Stimulated activated CD8-positive, alpha-beta memory T cell treated with anti-CD3 and anti-CD28 coated beads, Interleukin-7, amount 100 ng/mL, for 48 hours (primary cell): ENCODE results near the gene BAD.
"Not testable (repeated sequence)": the region's sequence is repeated elsewhere in the genome, so short reads cannot be mapped to it uniquely, and the experiment has no call there.

Experiments used
- DNase-seq, 2 donors: peaks; one replicate each; pipeline ENCODE4 v3.0.0-alpha.2; 2020; ENCODE audit warnings: low read depth in 1 of 2; ENCODE audit errors: extremely low read depth in 1 of 2

Gene BAD

GRCh38 chr11:64246871-64247728 lies 37.4 kb downstream of the BAD start, which contains the start of gene PPP1R14B:
Gene PPP1R14B (minus strand): TSS chr11:64246943. CDS start chr11:64246673, 270 bp downstream.
- DNase-seq: peak in 1 of 2 donors; percentile 78

DNA sequence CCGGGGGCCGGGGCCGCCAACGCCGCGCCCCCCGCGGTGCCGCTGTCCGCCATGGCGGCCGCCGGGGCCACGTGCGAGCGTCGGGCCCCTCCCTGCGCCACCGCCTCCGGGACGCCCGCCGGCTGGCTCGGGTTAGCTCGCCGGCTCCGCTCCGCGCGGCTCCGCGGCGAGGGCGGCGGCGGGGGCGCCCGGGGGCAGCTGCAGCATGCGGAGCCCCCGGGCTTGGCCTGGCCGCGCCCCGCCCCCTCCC lies 37.9 kb downstream of the BAD start:
- not testable (repeated sequence) for DNase-seq

GRCh38 chr11:64245797-64246620 lies 38.5 kb downstream of the BAD start:
- peak in 1 of 2 donors; percentile 78 for DNase-seq

DNA sequence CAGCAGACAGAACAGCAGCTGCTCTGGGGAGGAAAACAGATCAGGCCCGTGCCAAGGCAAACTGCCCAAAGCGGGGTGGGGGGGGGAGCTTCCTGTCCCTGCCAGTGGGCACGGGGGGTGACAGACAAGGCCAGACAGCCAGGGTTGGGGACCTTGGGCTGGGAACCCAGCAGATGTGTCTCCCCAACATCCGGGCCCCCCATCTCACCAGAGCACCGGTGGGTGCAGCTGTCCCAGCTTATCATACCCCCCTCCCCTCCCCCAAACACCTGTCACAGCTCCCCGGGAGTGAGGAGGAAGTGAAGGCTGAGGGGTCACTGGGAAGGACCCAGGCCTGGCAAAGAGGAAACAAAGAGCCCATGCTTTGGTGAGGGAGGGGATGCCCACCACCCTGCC lies 39.1 kb downstream of the BAD start:
- DNase-seq: no peak

DNA sequence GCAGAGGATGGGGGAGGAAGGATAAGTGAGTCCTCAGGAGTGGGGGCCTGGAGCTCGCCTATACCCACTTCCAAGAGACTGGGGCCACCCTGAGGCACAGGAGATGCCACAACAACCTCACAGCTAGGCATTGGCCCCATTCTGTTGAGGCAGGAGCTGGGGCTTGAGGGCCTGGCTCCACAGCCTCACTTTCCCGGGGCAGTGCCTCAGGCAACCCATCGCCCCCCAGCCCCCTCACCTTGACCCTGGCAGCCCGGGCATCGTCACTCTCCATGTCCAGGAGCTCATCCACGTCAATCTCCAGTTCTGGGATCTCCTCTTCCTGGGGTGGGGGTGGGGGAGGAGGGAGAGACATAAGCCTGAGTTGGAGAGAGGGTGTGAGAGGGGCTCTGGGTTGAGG lies 39.5 kb downstream of the BAD start:
- no peak for DNase-seq

DNA sequence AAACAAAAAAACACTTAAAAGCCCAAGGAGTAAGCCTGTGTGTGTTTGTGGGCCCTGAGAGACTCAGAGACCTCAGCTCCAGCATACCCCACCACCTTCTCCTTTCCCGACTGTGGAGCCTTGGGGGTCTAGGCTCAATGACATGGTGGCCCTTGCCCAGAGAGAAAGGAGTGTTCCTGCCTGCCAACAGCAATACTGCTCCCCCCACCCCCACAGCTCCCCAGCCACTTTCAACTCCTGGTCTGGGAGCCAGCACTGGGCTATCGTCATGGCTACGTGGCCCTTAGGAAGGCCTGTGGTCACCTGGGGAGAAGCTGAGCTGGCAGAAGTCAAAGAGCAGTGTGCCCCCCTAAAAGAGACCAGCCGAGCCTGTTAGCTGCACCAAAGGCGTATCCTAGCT lies 40.4 kb downstream of the BAD start:
- DNase-seq: no peak

DNA sequence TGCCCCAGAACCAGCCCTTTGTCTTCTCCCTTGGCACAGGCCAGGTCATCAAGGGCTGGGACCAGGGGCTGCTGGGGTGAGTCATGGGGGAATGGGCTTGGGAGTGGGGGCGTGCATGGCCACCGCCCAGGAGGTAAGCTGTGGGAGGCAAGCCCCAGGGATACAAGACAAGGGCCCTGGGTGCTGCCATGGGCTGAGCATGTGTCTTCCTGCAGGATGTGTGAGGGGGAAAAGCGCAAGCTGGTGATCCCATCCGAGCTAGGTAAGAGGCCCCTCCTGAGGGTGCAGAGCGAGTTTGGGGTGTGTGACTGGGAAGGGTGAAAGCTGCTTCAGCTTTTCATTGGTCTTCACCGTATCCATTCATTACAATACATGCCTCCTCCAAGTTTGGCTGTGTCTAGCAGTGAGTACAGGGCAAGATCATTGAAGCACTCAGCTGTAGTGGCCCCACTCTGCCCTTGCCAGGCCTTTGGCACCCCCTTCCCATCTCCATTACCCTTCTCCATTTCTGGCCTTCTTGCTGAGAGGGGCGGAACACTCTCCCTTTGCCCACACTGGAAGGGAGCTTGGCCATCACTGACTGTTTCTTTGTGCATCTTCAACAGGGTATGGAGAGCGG lies 41.1 kb downstream of the BAD start:
- no peak for DNase-seq

GRCh38 chr11:64241491-64242374 lies 42.7 kb downstream of the BAD start:
- DNase-seq: peak in 1 of 2 donors; percentile 99

DNA sequence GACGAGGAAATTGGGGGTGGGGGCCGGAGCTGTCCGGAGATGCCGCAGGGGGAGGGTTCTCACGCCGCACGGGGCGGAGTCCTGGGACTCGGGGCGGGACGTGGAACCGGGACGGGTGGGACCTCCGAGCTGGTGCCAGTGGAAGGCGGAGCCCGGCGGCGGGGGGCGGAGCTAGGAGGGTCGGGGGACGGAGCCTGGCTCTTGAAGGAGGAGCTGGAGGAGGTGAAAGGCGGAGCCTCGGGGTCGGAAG lies 43.3 kb downstream of the BAD start:
- peak in 1 of 2 donors; percentile 99 for DNase-seq

DNA sequence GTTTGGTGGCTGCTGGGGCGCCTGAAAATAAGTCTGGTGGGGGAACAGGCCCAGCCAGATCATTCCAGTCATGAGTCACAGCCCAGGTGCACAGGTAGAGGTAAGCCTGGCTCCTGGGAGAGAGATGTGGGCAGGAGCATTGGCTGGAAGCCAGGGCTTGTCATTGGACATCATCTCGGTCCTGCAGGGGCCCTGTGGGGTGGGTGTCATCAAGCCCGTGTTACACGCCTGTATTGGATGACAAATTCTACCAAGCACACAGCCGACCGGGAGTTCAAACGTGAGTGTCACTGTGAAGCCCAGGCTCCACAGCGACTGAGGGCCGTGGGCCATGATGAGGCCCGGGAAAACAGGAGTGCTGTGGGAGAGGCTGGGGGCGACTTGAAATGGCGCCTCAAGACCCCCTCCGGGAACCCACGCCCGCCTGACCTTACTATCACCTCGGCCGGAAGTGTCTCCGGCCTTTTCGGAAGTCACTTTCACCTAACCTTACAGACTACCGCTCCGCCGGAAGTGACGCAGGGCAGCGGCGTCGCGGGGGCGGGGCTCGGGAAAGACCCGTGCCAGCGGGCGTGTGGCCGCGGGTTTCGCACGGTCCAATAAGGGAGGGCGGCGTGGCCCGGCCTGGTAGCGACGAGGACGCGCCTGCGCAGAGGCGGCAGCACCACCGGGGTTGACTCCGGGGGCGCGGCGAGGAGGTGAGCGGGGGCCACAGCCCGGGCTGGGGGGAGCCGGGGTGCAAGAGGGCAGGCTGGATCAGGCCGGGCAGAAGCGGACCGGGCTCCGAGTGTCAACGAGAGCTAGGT lies 43.8 kb downstream of the BAD start, which contains the start of gene FKBP2:
FKBP2 (plus strand) TSS at position 661 of the 806 bp plus-strand sequence. CDS start 1,293 bp downstream, outside the sequence.
- peak; percentile 94 to 98 for DNase-seq

DNA sequence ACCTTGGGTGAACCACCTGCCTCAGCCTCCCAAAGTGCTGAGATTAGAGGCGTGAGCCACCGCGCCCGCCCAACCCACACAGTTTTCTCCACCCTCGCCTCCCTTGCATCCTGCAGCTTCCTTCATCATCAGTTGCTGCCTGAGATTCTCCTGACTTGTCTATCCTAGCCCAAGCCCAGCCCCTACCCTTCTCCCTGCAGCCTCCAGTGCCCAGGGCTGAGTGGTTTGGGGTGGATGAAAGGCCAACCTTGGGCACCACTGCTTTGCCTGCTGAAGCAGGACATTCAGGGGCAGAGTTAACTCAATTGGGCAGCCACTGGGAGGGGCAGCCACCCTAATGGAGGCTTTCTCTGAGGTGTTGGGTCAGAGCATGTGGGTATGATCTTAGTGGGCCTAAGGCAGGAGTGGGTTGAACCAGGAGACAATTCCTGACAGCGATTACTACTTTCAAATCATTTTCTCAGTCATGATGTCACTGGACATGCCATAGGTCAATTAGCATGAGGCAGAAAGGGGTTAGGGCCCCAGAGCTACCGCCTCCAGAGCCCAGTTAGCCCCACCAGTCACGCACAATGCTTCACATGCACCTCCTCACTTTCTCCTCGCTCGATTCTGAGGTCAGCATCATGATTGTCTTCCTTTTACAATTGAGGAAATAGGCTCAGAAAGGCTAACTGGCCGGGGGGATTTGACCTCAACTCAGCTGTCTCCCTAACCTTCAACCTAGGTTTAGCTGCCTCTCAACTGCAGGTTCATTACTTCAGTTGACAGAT lies 44.6 kb downstream of the BAD start:
- DNase-seq: no peak

DNA sequence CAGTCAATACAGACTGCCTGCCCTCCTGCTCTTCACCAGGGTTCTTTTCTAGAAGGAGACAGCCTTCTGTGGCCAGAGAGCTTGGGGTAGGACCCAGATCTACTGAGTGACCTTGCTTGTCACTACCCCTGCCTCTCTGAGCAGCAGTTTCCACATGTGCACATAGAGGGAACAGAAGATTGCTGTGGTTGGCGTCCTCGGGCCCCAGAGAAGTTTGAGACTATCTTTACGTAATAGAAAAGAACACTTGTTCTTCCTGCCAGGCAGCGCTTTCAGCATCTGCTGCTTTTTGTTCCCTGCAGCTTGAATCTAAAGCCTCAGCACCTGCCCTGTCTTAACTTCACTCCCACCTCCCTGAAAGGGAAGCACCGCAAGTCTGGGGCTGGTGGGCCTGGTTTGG lies 45.5 kb downstream of the BAD start:
- no peak for DNase-seq

DNA sequence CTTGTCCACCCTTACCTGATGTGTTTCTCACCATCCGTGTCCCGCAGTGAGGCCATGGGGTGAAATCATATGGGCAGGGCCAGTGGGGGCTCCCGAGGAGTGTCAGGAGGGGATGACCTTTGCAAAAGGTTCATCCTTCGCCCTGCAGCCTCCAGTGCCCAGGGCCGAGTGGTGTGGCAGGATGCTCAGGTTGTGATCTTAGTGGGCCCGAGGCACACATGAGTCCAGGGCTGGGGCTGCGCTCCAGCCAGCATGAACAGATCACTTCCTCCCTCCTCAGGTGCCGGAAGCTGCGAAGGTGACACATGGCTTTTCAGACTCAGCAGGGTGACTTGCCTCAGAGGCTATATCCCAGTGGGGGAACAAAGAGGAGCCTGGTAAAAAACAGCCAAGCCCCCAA lies 46.4 kb downstream of the BAD start:
- no peak for DNase-seq

- no peak for DNase-seq
Observed at GRCh38 chr11:64237484-64237951, 46.9 kb downstream of the BAD start.

- no peak for DNase-seq
Observed at GRCh38 chr11:64235437-64236161, 48.9 kb downstream of the BAD start.

- DNase-seq: no peak
Observed at GRCh38 chr11:64234647-64235379, 49.7 kb downstream of the BAD start.

- no peak for DNase-seq
Observed at GRCh38 chr11:64233913-64234586, 50.4 kb downstream of the BAD start, which contains the start of gene VEGFB. Gene VEGFB (plus strand): TSS chr11:64234584. CDS start chr11:64234834, 250 bp downstream.
